IMR-90 (cell line): ENCODE measurements around the gene VSNL1. TPM values are rescaled to one million over a fixed set of nuclear protein-coding genes. Genes with fewer than 3 reads are reported as not detected.

Experiments used
- ATAC-seq: fragments of 200-7000 bp; cut with Tn5 transposase; 2 replicates; pipeline ENCODE4 v1.9.1; 2020; ENCODE audit warnings: low read depth, mild to moderate bottlenecking, moderate library complexity
- BruUV-seq: library from RNA; stranded (reverse); fragments of 400-500 nt; replicated peaks from 2 replicates; lab custom pipeline; 2021; lab: Mats Ljungman, UMichigan
- CTCF ChIA-PET: fragments of 300-600 bp; formaldehyde crosslinking; extraction: SDS; loops from one replicate; lab custom pipeline; 2021; ENCODE audit warnings: antibody characterized with exemption; lab: Yijun Ruan, JAX
- POLR2A ChIA-PET: fragments of 300-600 bp; sonication (Branson Sonifier 250); formaldehyde crosslinking; loops from one replicate; lab custom pipeline; 2022; ENCODE audit warnings: antibody characterized with exemption; ENCODE audit not compliant: unreplicated experiment; lab: Charles Lee
- DNase-seq: peaks from one replicate; pipeline ENCODE4 v3.0.0; 2013
- H2AFZ ChIP-seq: replicated peaks from 2 replicates; pipeline ENCODE3; 2013; ENCODE audit warnings: low read length, mild to moderate bottlenecking; ENCODE audit not compliant: poor library complexity
- H2AK5ac ChIP-seq: 2 replicates; pipeline ENCODE4 v1.6.1; 2013; ENCODE audit warnings: low read depth, low read length, inconsistent platforms
- H2AK9ac ChIP-seq: replicated peaks from 2 replicates; pipeline ENCODE3; 2013; ENCODE audit warnings: mild to moderate bottlenecking, low read depth, low read length, moderate library complexity; ENCODE audit not compliant: poor library complexity
- H2BK120ac ChIP-seq: 2 replicates; pipeline ENCODE4 v1.6.1; 2013; ENCODE audit warnings: low read depth, low read length, inconsistent platforms
- H2BK15ac ChIP-seq: 3 replicates; pipeline ENCODE4 v1.6.1; 2013; ENCODE audit warnings: low read depth, low read length, inconsistent platforms
- H2BK20ac ChIP-seq: 2 replicates; pipeline ENCODE4 v1.6.1; 2013; ENCODE audit warnings: low read depth, mild to moderate bottlenecking, inconsistent platforms, low read length, moderate library complexity
- H2BK5ac ChIP-seq: 2 replicates; pipeline ENCODE4 v1.6.1; 2013; ENCODE audit warnings: mild to moderate bottlenecking, low read depth, low read length, inconsistent platforms; ENCODE audit not compliant: poor library complexity, severe bottlenecking
- H3K14ac ChIP-seq: replicated peaks from 2 replicates; pipeline ENCODE4 v1.6.1; 2013; ENCODE audit warnings: low read depth, low read length, inconsistent platforms
- H3K18ac ChIP-seq: 2 replicates; pipeline ENCODE4 v1.6.1; 2013; ENCODE audit warnings: low read depth, low read length, control low read depth
- H3K23ac ChIP-seq: 2 replicates; pipeline ENCODE4 v1.6.1; 2013; ENCODE audit warnings: low read depth, low read length, inconsistent platforms
- H3K27ac ChIP-seq: 2 replicates; pipeline ENCODE4 v1.5.1; 2013; ENCODE audit warnings: mild to moderate bottlenecking, control low read depth, low read length; ENCODE audit not compliant: insufficient read depth
- H3K27me3 ChIP-seq: 2 replicates; pipeline ENCODE4 v1.6.1; 2013; ENCODE audit warnings: low read length; ENCODE audit not compliant: control insufficient read depth, insufficient read depth
- H3K36me3 ChIP-seq: 2 replicates; pipeline ENCODE4 v1.6.1; 2013; ENCODE audit warnings: low read length, mixed read lengths; ENCODE audit not compliant: control insufficient read depth, insufficient read depth
- H3K4ac ChIP-seq: 2 replicates; pipeline ENCODE4 v1.6.1; 2013; ENCODE audit warnings: low read depth, low read length, inconsistent platforms
- H3K4me1 ChIP-seq: 2 replicates; pipeline ENCODE4 v1.6.1; 2013; ENCODE audit warnings: low read length, mixed read lengths; ENCODE audit not compliant: control insufficient read depth, insufficient read depth
- H3K4me2 ChIP-seq: 2 replicates; pipeline ENCODE4 v1.6.1; 2013; ENCODE audit warnings: low read depth, mild to moderate bottlenecking, control low read depth, low read length, moderate library complexity
- H3K4me3 ChIP-seq: 2 replicates; pipeline ENCODE4 v1.5.1; 2013; ENCODE audit warnings: low read depth, mild to moderate bottlenecking, control low read depth, low read length, moderate library complexity; ENCODE audit not compliant: insufficient read depth
- H3K56ac ChIP-seq: 2 replicates; pipeline ENCODE4 v1.6.1; 2013; ENCODE audit warnings: low read length, inconsistent platforms; ENCODE audit not compliant: insufficient read depth; ENCODE audit errors: extremely low read depth
- H3K79me1 ChIP-seq, 2 experiments: 2 replicates each; pipeline ENCODE4 v1.6.1; 2013; ENCODE audit warnings: low read length in 2 of 2, inconsistent platforms in 1 of 2, low read depth in 1 of 2
- H3K9ac ChIP-seq: 2 replicates; pipeline ENCODE4 v1.6.1; 2013; ENCODE audit warnings: low read depth, low read length, control low read depth
- H3K9me1 ChIP-seq: 2 replicates; pipeline ENCODE4 v1.6.1; 2013; ENCODE audit warnings: low read length, inconsistent platforms; ENCODE audit not compliant: insufficient read depth
- H3K9me3 ChIP-seq: 2 replicates; pipeline ENCODE4 v1.6.1; 2013; ENCODE audit warnings: low read length; ENCODE audit not compliant: control insufficient read depth, insufficient read depth
- H4K20me1 ChIP-seq: 2 replicates; pipeline ENCODE4 v1.6.1; 2013; ENCODE audit warnings: low read length, inconsistent platforms; ENCODE audit not compliant: insufficient read depth
- H4K5ac ChIP-seq: 2 replicates; pipeline ENCODE4 v1.6.1; 2013; ENCODE audit warnings: mild to moderate bottlenecking, low read depth, low read length, control low read depth
- H4K8ac ChIP-seq, 2 experiments: 2 replicates each; pipeline ENCODE4 v1.6.1; 2013; ENCODE audit warnings: low read depth in 2 of 2, low read length in 2 of 2, control low read depth in 1 of 2, inconsistent platforms in 1 of 2
- H4K91ac ChIP-seq: 2 replicates; pipeline ENCODE4 v1.6.1; 2013; ENCODE audit warnings: low read depth, low read length, inconsistent platforms; ENCODE audit not compliant: insufficient read depth
- BHLHE40 ChIP-seq: fragments of 150-350 bp; IDR thresholded peaks from 2 replicates; pipeline ENCODE4 v1.6.1; 2016; ENCODE audit warnings: mild to moderate bottlenecking, low read depth, low read length
- CEBPB ChIP-seq: IDR thresholded peaks from 2 replicates; pipeline ENCODE4 v1.6.1; 2012; ENCODE audit warnings: low read depth, low read length, improper control_type of control experiment
- CHD1 ChIP-seq: IDR thresholded peaks from 2 replicates; pipeline ENCODE4 v1.6.1; 2012; ENCODE audit warnings: low read depth, low read length, improper control_type of control experiment
- CTCF ChIP-seq: conservative IDR thresholded peaks from 2 replicates; pipeline ENCODE4 v1.5.1; 2012; ENCODE audit warnings: mild to moderate bottlenecking, low read depth, low read length, improper control_type of control experiment
- ELK1 ChIP-seq: fragments of 150-350 bp; IDR thresholded peaks from 2 replicates; pipeline ENCODE4 v1.6.1; 2016; ENCODE audit warnings: low read depth, mild to moderate bottlenecking, low read length, moderate library complexity, borderline replicate concordance
- FOS ChIP-seq: fragments of 150-350 bp; IDR thresholded peaks from 2 replicates; pipeline ENCODE4 v1.6.1; 2016; ENCODE audit warnings: low read depth, low read length
- MAFK ChIP-seq: IDR thresholded peaks from 2 replicates; pipeline ENCODE4 v1.6.1; 2012; ENCODE audit warnings: low read depth, low read length, improper control_type of control experiment
- MXI1 ChIP-seq: IDR thresholded peaks from 2 replicates; pipeline ENCODE4 v1.6.1; 2012; ENCODE audit warnings: low read depth, mild to moderate bottlenecking, low read length, moderate library complexity, borderline replicate concordance
- NFE2L2 ChIP-seq: fragments of 150-350 bp; IDR thresholded peaks from 2 replicates; pipeline ENCODE4 v1.6.1; 2016; ENCODE audit warnings: low read depth, mild to moderate bottlenecking, low read length
- RAD21 ChIP-seq: IDR thresholded peaks from 2 replicates; pipeline ENCODE4 v1.6.1; 2012; ENCODE audit warnings: low read length, improper control_type of control experiment
- RCOR1 ChIP-seq: IDR thresholded peaks from 2 replicates; pipeline ENCODE4 v1.6.1; 2012; ENCODE audit warnings: mild to moderate bottlenecking, low read length, improper control_type of control experiment; ENCODE audit not compliant: insufficient replicate concordance
- RFX5 ChIP-seq: IDR thresholded peaks from 2 replicates; pipeline ENCODE4 v1.8.0; 2012; ENCODE audit warnings: low read depth, mild to moderate bottlenecking, low read length, moderate library complexity
- SMC3 ChIP-seq: fragments of 150-350 bp; IDR thresholded peaks from 2 replicates; pipeline ENCODE4 v1.6.1; 2016; ENCODE audit warnings: low read depth, mild to moderate bottlenecking, antibody characterized with exemption, low read length, moderate library complexity
- USF2 ChIP-seq: fragments of 150-350 bp; IDR thresholded peaks from 2 replicates; pipeline ENCODE4 v1.6.1; 2017; ENCODE audit warnings: mild to moderate bottlenecking, antibody characterized with exemption, low read length, low read depth
- WGBS, 2 experiments: methylation state at CpG; one replicate each; pipeline versions ENCODE4 v1.1.5 to v1.1.7; 2013; ENCODE audit warnings: missing lambda C conversion rate in 2 of 2; ENCODE audit not compliant: insufficient read length in 1 of 2; ENCODE audit errors: extremely low coverage in 2 of 2; 5-methylcytosine and 5-hydroxymethylcytosine counted together
- dilution Hi-C: fragments of 300-500 bp; cut with HindIII; formaldehyde crosslinking; loops from one replicate; pipeline ENCODE4 v1.14.3; 2018; ENCODE audit warnings: low sequenced_read_pairs; ENCODE audit not compliant: unreplicated experiment
- in situ Hi-C: fragments of 300-500 bp; cut with MboI; formaldehyde crosslinking; loops from 3 replicates; pipeline ENCODE4 v1.14.3; 2019; ENCODE audit warnings: low sequenced_read_pairs, inconsistent platforms, mixed read lengths
- intact Hi-C: fragments of 100-400 bp; cut with micrococcal nuclease; formaldehyde crosslinking; loops from 2 replicates; pipeline ENCODE4 v1.10.0; 2022
- polyA plus RNA-seq, 3 experiments: library from polyadenylated mRNA; depleted of rRNA; stranded (reverse); fragments of >200 nt; gene quantifications; 2 replicates each; pipeline ENCODE4 v1.2.3, GENCODE V29; 2012; ENCODE audit warnings: low replicate concordance in 1 of 3
- total RNA-seq: library from RNA; depleted of rRNA; stranded (reverse); fragments of >200 nt; gene quantifications from 2 replicates; pipeline ENCODE4 v1.2.3, GENCODE V29; 2012

Gene VSNL1
- total and polyA plus RNA-seq, 2 of the 4 experiments (the other 2 are of a cell fraction) = 0.32 to 0.36 TPM

- Histone ChIP-seq H3K4me2 (peak overlapping the region; percentile 34; the same call in 1 of the 2 replicates), H3K4me1 (peaks cover 5% of the 10 kb centered on the region; the same call in 1 of the 2 replicates), H2AK9ac (peak overlapping the region; percentile 29), H2AK5ac (no peak overlapping the region), H3K9me1 (no peaks in the 10 kb centered on the region), H3K9me3 (no peaks in the 10 kb centered on the region), H3K27me3 (no peaks in the 10 kb centered on the region), H2BK20ac (no peak overlapping the region), H2BK5ac (no peak overlapping the region), H4K20me1 (no peaks in the 10 kb centered on the region), H4K91ac (no peak overlapping the region; the same call in 1 of the 2 replicates), H3K23ac (no peak overlapping the region), H3K79me1 (no peaks in the 10 kb centered on the region), H3K9ac (no peak overlapping the region), H2AFZ (peak overlapping the region; percentile 64), H4K8ac (no peak overlapping the region; a peak in 1 of 4 replicates), H3K36me3 (no peaks in the 10 kb centered on the region), H2BK120ac (peak overlapping the region; percentile 21; the same call in 1 of the 2 replicates), H3K14ac (no peak overlapping the region), H2BK15ac (peak overlapping the region; percentile 63; the same call in 1 of the 3 replicates), H4K5ac (no peak overlapping the region; the same call in 1 of the 2 replicates), H3K18ac (0 out of 2 replicates have a peak overlapping the region, but pooled peaks have one; percentile 17), H3K56ac (no peak overlapping the region), H3K4ac (no peak overlapping the region), H3K27ac (peak overlapping the region; percentile 39; the same call in 1 of the 2 replicates), H3K4me3 (no peak overlapping the region)
- dilution Hi-C loops (no loop called here), intact Hi-C loops (no loop called here), in situ Hi-C loops (no loop called here)
- ATAC-seq (peak; percentile 86), DNase-seq (peak; percentile 50)
- 20% methylated on average over 1 of the region's 7 CpGs; no CpG with 5 or more reads in 1 of the 2 experiments for WGBS, 2 experiments
- ChIA-PET CTCF (no interaction called here), POLR2A (no interaction called here)
- no TSS peak for BruUV-seq
- TF ChIP-seq MXI1 (no peak), FOS (no peak), RFX5 (no peak), CEBPB (no peak), BHLHE40 (no peak), SMC3 (no peak), NFE2L2 (no peak), USF2 (no peak), ELK1 (no peak), RCOR1 (no peak), MAFK (no peak), CTCF (no peak), CHD1 (no peak), RAD21 (no peak)
Observed at GRCh38 chr2:17594533-17595401, 54.3 kb downstream of the VSNL1 start.
